ENCODE results near the gene NHS. TPM values are rescaled to one million over a fixed set of nuclear protein-coding genes. Genes with fewer than 3 reads are reported as not detected.

NHS gene
- total and polyA plus RNA-seq, 8 donors = 0.19 to 1.7 (median 0.54) TPM

DNA sequence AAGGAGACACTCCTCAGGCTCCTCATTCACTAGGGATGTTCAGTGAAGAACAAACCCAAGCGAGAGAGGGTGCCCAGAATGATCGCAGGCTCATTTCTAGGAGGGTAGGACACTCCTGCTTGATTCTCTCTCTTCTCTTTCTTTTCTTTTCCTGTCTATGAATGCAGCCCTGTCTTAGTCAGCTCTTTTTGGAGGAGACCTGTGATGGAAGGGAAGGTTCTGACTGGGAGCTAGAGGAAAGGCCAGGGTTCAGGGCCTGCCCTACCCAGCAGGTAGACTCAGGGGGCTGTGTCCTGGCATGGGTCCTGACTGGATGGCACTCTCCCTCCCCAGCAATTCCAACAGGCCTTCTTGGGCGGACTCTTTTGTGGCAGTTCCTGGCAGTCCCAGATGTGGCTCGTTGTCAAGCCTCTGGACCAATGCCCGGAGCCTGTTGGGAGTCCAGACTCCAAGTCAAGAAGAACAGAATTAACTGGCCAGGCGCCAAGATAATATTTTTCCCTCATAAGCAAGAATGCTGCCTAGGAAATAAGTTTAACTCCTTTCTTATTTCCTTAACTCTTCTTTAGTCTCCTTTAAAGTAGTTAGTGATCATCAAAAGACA lies 222.9 kb downstream of the NHS start:
- TF ChIP-seq, protein P1, sequence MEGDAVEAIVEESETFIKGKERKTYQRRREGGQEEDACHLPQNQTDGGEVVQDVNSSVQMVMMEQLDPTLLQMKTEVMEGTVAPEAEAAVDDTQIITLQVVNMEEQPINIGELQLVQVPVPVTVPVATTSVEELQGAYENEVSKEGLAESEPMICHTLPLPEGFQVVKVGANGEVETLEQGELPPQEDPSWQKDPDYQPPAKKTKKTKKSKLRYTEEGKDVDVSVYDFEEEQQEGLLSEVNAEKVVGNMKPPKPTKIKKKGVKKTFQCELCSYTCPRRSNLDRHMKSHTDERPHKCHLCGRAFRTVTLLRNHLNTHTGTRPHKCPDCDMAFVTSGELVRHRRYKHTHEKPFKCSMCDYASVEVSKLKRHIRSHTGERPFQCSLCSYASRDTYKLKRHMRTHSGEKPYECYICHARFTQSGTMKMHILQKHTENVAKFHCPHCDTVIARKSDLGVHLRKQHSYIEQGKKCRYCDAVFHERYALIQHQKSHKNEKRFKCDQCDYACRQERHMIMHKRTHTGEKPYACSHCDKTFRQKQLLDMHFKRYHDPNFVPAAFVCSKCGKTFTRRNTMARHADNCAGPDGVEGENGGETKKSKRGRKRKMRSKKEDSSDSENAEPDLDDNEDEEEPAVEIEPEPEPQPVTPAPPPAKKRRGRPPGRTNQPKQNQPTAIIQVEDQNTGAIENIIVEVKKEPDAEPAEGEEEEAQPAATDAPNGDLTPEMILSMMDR (IDR thresholded peaks at IDR 0.05) = no peak
- Histone ChIP-seq H3K4me1 (peaks cover 0 to 16% (median 6%) of the 10 kb centered on the region in 3 donors), H3K36me3 (no peaks in the 10 kb centered on the region), H3K9me3 (no peaks in the 10 kb centered on the region), H3K27ac (no peak overlapping the region), H3K4me3 (no peak overlapping the region), H3K27me3 (peaks cover 0 to 12% (median 0%) of the 10 kb centered on the region in 4 donors)
- FAIRE-seq = no peak
- ATAC-seq = peak; percentile 62 to 78 (median 70)
- DNase-seq = peak; percentile 74 to 91 (median 79)
- intact Hi-C loops (cut with DNase I) = no loop called here
- 27 to 38% methylated on average over 6 of the region's 6 CpGs for WGBS, 2 donors

DNA sequence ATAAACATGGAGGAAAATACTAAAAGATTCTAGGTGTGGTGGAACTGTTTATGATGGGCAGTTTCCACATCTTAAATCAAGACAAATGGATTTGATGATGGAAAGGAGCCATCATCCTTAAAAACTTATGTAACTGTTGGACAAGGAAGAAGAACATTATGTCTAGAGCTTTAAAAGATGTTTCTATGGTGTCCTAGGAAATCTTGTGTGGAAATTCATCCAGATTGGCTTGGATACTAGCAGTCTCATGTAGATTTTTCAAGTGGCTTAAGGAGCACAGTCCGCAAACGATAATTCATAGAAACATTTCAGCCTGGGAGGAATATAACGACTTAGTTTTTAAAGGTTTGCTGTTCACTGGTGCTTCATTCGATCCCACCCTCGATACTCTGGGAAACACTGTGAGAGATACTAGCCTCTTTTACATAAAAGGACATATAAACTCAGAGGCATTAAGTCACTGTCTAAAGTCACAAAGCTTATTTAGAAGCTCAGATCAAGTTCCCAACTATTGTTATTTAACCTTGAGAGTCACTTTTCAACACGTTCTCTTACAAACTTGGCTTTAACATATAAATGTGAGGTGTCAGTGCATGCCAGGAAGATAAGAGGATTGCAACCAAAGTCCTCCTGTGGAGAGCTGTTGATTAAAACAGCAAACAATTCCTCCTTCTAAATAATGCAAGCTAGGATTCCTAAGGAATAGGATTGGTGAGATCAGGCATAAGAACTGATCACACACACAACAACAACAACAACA lies 226.6 kb downstream of the NHS start:
- no peak overlapping the region for H3K4me3 ChIP-seq
- 44 to 48% methylated on average over 6 of the region's 6 CpGs for WGBS, 2 donors
- DNase-seq (no peak), FAIRE-seq (peak; percentile 13), ATAC-seq (peak in 2 of 4 donors; percentile 47 to 59)
- no peaks in the 10 kb centered on the region for H3K9me3 ChIP-seq
- H3K36me3 ChIP-seq = no peaks in the 10 kb centered on the region
- H3K27me3 ChIP-seq = peaks cover 0 to 12% (median 0%) of the 10 kb centered on the region in 4 donors
- TF ChIP-seq, protein P1 (IDR thresholded peaks at IDR 0.05) = no peak
- no peak overlapping the region for H3K27ac ChIP-seq
- peaks cover 0 to 10% (median 0%) of the 10 kb centered on the region in 3 donors for H3K4me1 ChIP-seq
- intact Hi-C loops (cut with DNase I) = no loop called here

DNA sequence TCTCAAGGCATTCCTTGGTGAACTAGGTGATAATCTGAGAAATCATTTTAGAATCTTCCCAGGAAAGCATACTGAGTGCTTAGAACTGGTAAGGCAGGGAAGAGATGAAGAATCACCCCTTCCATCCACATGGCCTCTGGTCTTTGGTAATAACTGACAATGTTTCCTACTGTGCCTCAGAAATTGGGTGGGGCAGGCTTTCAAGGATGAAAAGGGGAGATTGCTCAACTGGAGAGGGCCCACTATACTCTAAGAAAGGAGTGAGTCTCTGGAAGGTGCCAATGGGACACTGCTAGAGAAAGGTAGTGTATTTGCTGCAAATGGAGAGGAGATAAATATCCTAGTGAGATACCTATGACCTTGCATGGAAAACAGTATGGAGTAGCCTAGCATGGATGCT lies 227.2 kb downstream of the NHS start:
- ATAC-seq (no peak), DNase-seq (no peak), FAIRE-seq (no peak)
- Histone ChIP-seq H3K9me3 (no peaks in the 10 kb centered on the region), H3K27ac (no peak overlapping the region), H3K27me3 (peaks cover 0 to 12% (median 0%) of the 10 kb centered on the region in 4 donors), H3K36me3 (no peaks in the 10 kb centered on the region), H3K4me1 (peaks cover 0 to 6% (median 0%) of the 10 kb centered on the region in 3 donors), H3K4me3 (no peak overlapping the region)
- TF ChIP-seq, protein P1 (IDR thresholded peaks at IDR 0.05) = no peak
- intact Hi-C loops (cut with DNase I) = no loop called here

DNA sequence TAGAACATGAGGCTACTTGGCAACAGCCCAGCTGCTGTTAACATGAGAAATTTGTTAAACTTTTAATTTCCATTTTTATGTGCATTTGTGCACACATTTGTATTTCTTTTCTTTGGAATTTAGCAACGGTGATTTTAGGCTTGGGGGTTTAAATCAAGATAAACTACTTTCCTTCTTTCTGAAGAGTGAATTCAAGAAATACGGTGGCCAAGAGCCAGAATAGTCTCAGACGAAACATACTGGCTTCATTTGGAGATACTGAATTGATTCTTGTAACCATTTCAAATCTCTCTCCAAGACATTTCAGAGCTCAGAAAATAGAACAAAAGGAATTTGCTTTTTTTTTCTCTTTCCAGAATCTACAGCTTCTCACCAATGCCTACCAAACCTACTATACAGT lies 228.2 kb downstream of the NHS start:
- TF ChIP-seq, protein P1 (IDR thresholded peaks at IDR 0.05) = no peak
- DNase-seq (no peak), FAIRE-seq (no peak), ATAC-seq (no peak)
- 52 to 53% methylated on average over 3 of the region's 3 CpGs for WGBS, 2 donors
- no peak overlapping the region for H3K4me3 ChIP-seq
- no peaks in the 10 kb centered on the region for H3K36me3 ChIP-seq
- no peak overlapping the region for H3K27ac ChIP-seq
- peaks cover 0 to 3% (median 0%) of the 10 kb centered on the region in 3 donors for H3K4me1 ChIP-seq
- intact Hi-C loops (cut with DNase I) = no loop called here
- peaks cover 0 to 7% (median 0%) of the 10 kb centered on the region in 4 donors for H3K27me3 ChIP-seq
- no peaks in the 10 kb centered on the region for H3K9me3 ChIP-seq

DNA sequence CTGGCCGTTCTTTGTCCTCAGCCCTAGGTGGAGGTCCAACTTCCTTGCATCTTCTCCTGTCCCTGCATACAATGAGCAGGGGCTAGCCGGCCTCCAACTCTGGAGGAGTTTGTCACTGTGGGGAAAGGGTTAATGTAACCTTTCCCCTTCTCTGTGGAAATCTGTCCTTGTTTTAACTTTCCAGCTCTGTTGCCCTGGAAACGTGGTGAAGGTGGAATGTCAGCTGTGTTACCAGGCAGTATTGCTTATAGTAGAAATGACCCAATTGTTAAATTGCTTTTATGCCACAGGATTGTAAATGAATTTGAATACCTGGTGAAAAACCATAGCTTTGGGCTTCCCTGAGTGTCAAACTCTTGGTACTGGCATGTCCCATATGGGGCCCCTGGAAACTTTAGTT lies 230.7 kb downstream of the NHS start:
- H3K4me1 ChIP-seq = peaks cover 0 to 4% (median 0%) of the 10 kb centered on the region in 3 donors
- no peaks in the 10 kb centered on the region for H3K27me3 ChIP-seq
- H3K36me3 ChIP-seq = no peaks in the 10 kb centered on the region
- no peak overlapping the region for H3K27ac ChIP-seq
- FAIRE-seq (no peak), DNase-seq (no peak), ATAC-seq (no peak)
- intact Hi-C loops (cut with DNase I) = no loop called here
- 62 to 67% methylated on average over 3 of the region's 3 CpGs for WGBS, 2 donors
- no peaks in the 10 kb centered on the region for H3K9me3 ChIP-seq
- TF ChIP-seq, protein P1 (IDR thresholded peaks at IDR 0.05) = no peak
- no peak overlapping the region for H3K4me3 ChIP-seq

Data from pancreas (tissue), 10 donors.